K562 (cell line): ENCODE measurements around the gene CCDC183. TPM values are rescaled to one million over a fixed set of nuclear protein-coding genes. Genes with fewer than 3 reads are reported as not detected.
A peak's percentile ranks its signal among the peaks of the same experiment; 100 is the strongest.

ENCODE experiments used
- CHD4 ChIP-seq: fragments of 200-600 bp; sonication (generic); IDR thresholded peaks from 3 replicates; pipeline ENCODE4 v1.6.1; 2012; ENCODE audit warnings: low read depth, mild to moderate bottlenecking, mixed read lengths, low read length, inconsistent platforms; ENCODE audit not compliant: insufficient read depth, insufficient replicate concordance, poor library complexity, severe bottlenecking
- DLX4 ChIP-seq: fragments of 250-450 bp; sonication (Bioruptor Pico); IDR thresholded peaks from 2 replicates; pipeline ENCODE4 v1.6.1; 2021; ENCODE audit warnings: mild to moderate bottlenecking
- ELK1 ChIP-seq: sonication (generic); formaldehyde crosslinking; IDR thresholded peaks from 2 replicates; pipeline ENCODE4 v1.8.1; 2022; ENCODE audit warnings: missing genetic modification reagents
- FOXK1 ChIP-seq: sonication (generic); formaldehyde crosslinking; IDR thresholded peaks from 2 replicates; pipeline ENCODE4 v1.8.0; 2022; ENCODE audit warnings: missing genetic modification reagents, mild to moderate bottlenecking, borderline replicate concordance
- GATAD2A ChIP-seq: fragments of 450-650 bp; IDR thresholded peaks from 2 replicates; pipeline ENCODE4 v1.6.1; 2017
- GTF2B ChIP-seq: IDR thresholded peaks from 2 replicates; pipeline ENCODE4 v1.6.1; 2011; ENCODE audit not compliant: insufficient read length; ENCODE audit errors: extremely low read depth
- MBD1 ChIP-seq: fragments of 250-450 bp; sonication (Bioruptor Pico); IDR thresholded peaks from 2 replicates; pipeline ENCODE4 v1.8.0; 2022; ENCODE audit warnings: inconsistent platforms
- MCM2 ChIP-seq: fragments of 450-650 bp; IDR thresholded peaks from 2 replicates; pipeline ENCODE4 v1.6.1; 2017; ENCODE audit warnings: low read depth, mild to moderate bottlenecking
- NFRKB ChIP-seq: fragments of 450-650 bp; IDR thresholded peaks from 2 replicates; pipeline ENCODE4 v1.6.1; 2016; ENCODE audit warnings: low read depth
- POU5F1 ChIP-seq: fragments of 150-350 bp; IDR thresholded peaks from 2 replicates; pipeline ENCODE4 v1.6.1; 2014; ENCODE audit warnings: borderline replicate concordance, low read length, low read depth, mild to moderate bottlenecking; ENCODE audit not compliant: partially characterized antibody
- PURB ChIP-seq: sonication (generic); formaldehyde crosslinking; IDR thresholded peaks from 2 replicates; pipeline ENCODE4 v1.9.0; 2021; ENCODE audit warnings: low read depth, mild to moderate bottlenecking, missing genetic modification reagents
- ZNF143 ChIP-seq: sonication (generic); formaldehyde crosslinking; IDR thresholded peaks from 2 replicates; pipeline ENCODE4 v1.9.0; 2022; ENCODE audit warnings: mild to moderate bottlenecking, missing genetic modification reagents
- ZNF354B ChIP-seq: fragments of 250-450 bp; sonication (Bioruptor Pico); IDR thresholded peaks from 2 replicates; pipeline ENCODE4 v1.4.0; 2020
- ZNF398 ChIP-seq: fragments of 250-450 bp; sonication (Bioruptor Pico); IDR thresholded peaks from 2 replicates; pipeline ENCODE4 v1.8.0; 2021; ENCODE audit warnings: moderate library complexity, mild to moderate bottlenecking, inconsistent platforms
- polyA plus RNA-seq, 8 experiments: library from polyadenylated mRNA; depleted of rRNA in 4 of 8; stranded (reverse) in 5 of 8; unstranded in 3 of 8; fragments of >200 nt; fragmentation: Nextera tagmentation in 2 of 8; fragmentation: Illumina TruSeq in 1 of 8; extraction: Ambion mirVana in 2 of 8; extraction: Trizol in 1 of 8; gene quantifications; 2 replicates each; pipeline versions ENCODE4 v1.2.1 to v1.2.3, GENCODE V29; 2011 to 2014; ENCODE audit warnings: inconsistent platforms in 1 of 8, missing spikeins in 1 of 8
- total RNA-seq, 7 experiments: library from RNA; depleted of rRNA in 6 of 7; stranded (reverse); fragments of >200 nt in 6 of 7; fragmentation: Illumina TruSeq in 2 of 7; extraction: Trizol in 2 of 7; gene quantifications; 2 replicates each; pipeline versions ENCODE4 v1.2.1 to v1.2.3, GENCODE V29; 2011 to 2021; ENCODE audit warnings: low replicate concordance in 1 of 7
- TF ChIP-seq, protein P1 (sequence below): fragments of 450-650 bp; IDR thresholded peaks from 2 replicates; pipeline ENCODE4 v1.7.1; 2018; ENCODE audit warnings: mild to moderate bottlenecking, low read depth; ENCODE audit not compliant: partially characterized antibody
- TF ChIP-seq, protein P2 (sequence below): sonication (generic); formaldehyde crosslinking; IDR thresholded peaks from 2 replicates; pipeline ENCODE4 v1.8.1; 2023; ENCODE audit warnings: mild to moderate bottlenecking, missing genetic modification reagents, moderate library complexity

Gene CCDC183
- total and polyA plus RNA-seq, 9 of the 15 experiments (the other 6 are each of a cell fraction or from before 2014, with no cell fraction given), result 0.21 to 0.60 (median 0.29) TPM; not detected in 4

DNA sequence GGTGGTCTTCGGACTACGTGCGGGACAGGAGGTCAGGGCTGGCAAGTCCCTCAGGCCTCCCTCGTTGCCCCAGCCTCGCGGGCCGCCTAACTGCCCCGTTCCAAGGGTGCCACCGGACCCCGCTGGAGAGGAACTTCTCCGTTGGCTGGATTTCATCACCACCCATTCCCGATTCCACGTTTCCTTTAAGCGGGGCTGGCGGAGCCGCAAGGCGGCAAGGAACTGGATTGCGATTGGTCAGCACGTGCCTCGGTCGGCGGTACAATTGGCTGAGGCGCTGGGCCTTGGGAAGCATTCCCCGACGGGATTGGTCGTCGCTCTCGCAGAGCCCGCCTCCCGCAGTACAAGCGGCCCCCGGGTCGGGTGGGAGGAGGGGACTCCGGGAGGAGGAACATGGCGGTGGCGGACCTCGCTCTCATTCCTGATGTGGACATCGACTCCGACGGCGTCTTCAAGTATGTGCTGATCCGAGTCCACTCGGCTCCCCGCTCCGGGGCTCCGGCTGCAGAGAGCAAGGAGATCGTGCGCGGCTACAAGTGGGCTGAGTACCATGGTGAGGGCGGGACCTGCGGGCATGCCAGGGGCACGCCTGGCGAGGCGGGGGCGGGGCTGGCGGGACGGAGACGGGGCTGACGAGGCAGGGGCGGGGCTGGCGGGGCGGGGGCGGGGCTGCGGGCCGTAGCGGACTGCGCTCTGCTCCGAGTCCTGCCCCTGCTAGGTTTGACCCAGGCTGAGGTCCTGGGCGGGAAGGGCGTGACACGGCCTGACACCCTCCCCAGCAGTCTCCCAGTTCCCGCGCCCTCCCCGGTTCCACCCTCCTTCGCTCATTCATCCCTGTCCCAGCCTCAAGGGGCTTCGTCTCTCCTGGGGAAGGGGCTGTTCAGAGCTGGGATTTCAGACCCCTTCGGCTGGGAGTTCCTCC is 53.2 kb downstream of the CCDC183 start, which contains the start of gene PHPT1 (continued):
- TF ChIP-seq ELK1 (CRISPR knock-in tag) (no peak), PURB (no peak), FOXK1 (no peak), NFRKB (peak; percentile 96), ZNF354B (no peak), MBD1 (CRISPR knock-in tag) (no peak), DLX4 (no peak), GTF2B (no peak), GATAD2A (no peak), CHD4 (no peak), ZNF143 (CRISPR knock-in tag) (no peak), ZNF398 (CRISPR knock-in tag) (no peak), MCM2 (no peak), POU5F1 (no peak)
- TF ChIP-seq, protein P1, sequence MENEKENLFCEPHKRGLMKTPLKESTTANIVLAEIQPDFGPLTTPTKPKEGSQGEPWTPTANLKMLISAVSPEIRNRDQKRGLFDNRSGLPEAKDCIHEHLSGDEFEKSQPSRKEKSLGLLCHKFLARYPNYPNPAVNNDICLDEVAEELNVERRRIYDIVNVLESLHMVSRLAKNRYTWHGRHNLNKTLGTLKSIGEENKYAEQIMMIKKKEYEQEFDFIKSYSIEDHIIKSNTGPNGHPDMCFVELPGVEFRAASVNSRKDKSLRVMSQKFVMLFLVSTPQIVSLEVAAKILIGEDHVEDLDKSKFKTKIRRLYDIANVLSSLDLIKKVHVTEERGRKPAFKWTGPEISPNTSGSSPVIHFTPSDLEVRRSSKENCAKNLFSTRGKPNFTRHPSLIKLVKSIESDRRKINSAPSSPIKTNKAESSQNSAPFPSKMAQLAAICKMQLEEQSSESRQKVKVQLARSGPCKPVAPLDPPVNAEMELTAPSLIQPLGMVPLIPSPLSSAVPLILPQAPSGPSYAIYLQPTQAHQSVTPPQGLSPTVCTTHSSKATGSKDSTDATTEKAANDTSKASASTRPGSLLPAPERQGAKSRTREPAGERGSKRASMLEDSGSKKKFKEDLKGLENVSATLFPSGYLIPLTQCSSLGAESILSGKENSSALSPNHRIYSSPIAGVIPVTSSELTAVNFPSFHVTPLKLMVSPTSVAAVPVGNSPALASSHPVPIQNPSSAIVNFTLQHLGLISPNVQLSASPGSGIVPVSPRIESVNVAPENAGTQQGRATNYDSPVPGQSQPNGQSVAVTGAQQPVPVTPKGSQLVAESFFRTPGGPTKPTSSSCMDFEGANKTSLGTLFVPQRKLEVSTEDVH, result peak; percentile 35
- TF ChIP-seq, protein P2, sequence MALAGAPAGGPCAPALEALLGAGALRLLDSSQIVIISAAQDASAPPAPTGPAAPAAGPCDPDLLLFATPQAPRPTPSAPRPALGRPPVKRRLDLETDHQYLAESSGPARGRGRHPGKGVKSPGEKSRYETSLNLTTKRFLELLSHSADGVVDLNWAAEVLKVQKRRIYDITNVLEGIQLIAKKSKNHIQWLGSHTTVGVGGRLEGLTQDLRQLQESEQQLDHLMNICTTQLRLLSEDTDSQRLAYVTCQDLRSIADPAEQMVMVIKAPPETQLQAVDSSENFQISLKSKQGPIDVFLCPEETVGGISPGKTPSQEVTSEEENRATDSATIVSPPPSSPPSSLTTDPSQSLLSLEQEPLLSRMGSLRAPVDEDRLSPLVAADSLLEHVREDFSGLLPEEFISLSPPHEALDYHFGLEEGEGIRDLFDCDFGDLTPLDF (CRISPR knock-in tag), result no peak
